ENCODE results near the gene CNTN4.

- TF ChIP-seq CTCF (IDR thresholded peaks at IDR 0.05) (no peak), POLR2A (IDR thresholded peaks at IDR 0.05) (no peak)
Measured at GRCh38 chr3:3107181-3107580, 1008.5 kb downstream of the CNTN4 start.

All from upper lobe of left lung (tissue), 4 donors.